ENCODE results near the gene ITPKC.

DNA sequence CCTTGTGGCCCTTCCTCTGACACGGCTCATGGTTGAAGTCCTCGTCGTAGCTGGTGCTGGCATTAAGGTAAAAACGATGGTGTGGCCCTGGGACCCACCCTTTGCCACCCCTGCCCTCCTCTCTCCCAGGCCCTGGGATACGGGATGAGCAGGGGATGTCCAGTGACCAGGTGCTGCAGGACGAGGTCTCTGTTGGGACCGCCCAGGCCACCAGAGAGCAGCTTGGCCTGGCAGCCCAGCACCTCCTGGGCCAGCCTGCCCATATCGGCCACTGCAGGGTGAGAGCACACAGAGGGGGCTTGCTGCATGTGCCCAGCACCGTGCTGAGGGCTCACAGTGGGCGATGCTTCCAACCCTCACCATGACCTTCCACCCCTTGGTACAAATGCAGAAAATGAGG is 27.0 kb downstream of the ITPKC start:
- TF ChIP-seq YY1 (IDR thresholded peaks at IDR 0.05; ENCODE audit: low read depth), result no peak
- TF ChIP-seq TAF1 (IDR thresholded peaks at IDR 0.05; ENCODE audit: low read depth), result no peak
- no peak for TF ChIP-seq EP300 (IDR thresholded peaks at IDR 0.05; ENCODE audit: borderline replicate concordance)
- TF ChIP-seq, protein P1, sequence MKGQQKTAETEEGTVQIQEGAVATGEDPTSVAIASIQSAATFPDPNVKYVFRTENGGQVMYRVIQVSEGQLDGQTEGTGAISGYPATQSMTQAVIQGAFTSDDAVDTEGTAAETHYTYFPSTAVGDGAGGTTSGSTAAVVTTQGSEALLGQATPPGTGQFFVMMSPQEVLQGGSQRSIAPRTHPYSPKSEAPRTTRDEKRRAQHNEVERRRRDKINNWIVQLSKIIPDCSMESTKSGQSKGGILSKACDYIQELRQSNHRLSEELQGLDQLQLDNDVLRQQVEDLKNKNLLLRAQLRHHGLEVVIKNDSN (IDR thresholded peaks at IDR 0.05), result no peak
- no peak for TF ChIP-seq RAD21 (IDR thresholded peaks at IDR 0.05; ENCODE audit: low read depth)
- TF ChIP-seq TEAD4 (IDR thresholded peaks at IDR 0.05), result no peak
- TF ChIP-seq, protein P2, sequence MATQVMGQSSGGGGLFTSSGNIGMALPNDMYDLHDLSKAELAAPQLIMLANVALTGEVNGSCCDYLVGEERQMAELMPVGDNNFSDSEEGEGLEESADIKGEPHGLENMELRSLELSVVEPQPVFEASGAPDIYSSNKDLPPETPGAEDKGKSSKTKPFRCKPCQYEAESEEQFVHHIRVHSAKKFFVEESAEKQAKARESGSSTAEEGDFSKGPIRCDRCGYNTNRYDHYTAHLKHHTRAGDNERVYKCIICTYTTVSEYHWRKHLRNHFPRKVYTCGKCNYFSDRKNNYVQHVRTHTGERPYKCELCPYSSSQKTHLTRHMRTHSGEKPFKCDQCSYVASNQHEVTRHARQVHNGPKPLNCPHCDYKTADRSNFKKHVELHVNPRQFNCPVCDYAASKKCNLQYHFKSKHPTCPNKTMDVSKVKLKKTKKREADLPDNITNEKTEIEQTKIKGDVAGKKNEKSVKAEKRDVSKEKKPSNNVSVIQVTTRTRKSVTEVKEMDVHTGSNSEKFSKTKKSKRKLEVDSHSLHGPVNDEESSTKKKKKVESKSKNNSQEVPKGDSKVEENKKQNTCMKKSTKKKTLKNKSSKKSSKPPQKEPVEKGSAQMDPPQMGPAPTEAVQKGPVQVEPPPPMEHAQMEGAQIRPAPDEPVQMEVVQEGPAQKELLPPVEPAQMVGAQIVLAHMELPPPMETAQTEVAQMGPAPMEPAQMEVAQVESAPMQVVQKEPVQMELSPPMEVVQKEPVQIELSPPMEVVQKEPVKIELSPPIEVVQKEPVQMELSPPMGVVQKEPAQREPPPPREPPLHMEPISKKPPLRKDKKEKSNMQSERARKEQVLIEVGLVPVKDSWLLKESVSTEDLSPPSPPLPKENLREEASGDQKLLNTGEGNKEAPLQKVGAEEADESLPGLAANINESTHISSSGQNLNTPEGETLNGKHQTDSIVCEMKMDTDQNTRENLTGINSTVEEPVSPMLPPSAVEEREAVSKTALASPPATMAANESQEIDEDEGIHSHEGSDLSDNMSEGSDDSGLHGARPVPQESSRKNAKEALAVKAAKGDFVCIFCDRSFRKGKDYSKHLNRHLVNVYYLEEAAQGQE (IDR thresholded peaks at IDR 0.05; ENCODE audit: low read depth), result no peak
- TF ChIP-seq, protein P3, sequence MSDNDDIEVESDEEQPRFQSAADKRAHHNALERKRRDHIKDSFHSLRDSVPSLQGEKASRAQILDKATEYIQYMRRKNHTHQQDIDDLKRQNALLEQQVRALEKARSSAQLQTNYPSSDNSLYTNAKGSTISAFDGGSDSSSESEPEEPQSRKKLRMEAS (IDR thresholded peaks at IDR 0.05), result no peak
- no peak for TF ChIP-seq CEBPB (IDR thresholded peaks at IDR 0.05)
- no peak for TF ChIP-seq TCF12 (IDR thresholded peaks at IDR 0.05; ENCODE audit: low read depth)
- TF ChIP-seq ZBTB7A (IDR thresholded peaks at IDR 0.05; ENCODE audit: low read depth), result no peak
- no peak for TF ChIP-seq NFIC (IDR thresholded peaks at IDR 0.05)
